ENCODE measurements around the gene ZFHX3.

Gene ZFHX3

GRCh38 chr16:72894293-72895151, 153.4 kb downstream of the ZFHX3 start:
- DNase-seq = no peak

- no peak for DNase-seq
These were observed 156.4 kb downstream of the ZFHX3 start for GRCh38 chr16:72891291-72892227.

- no peak for DNase-seq
These were observed 157.3 kb downstream of the ZFHX3 start for GRCh38 chr16:72890587-72890986.

GRCh38 chr16:72889616-72890582, 158.0 kb downstream of the ZFHX3 start:
- no peak for DNase-seq

GRCh38 chr16:72887537-72887936, 160.4 kb downstream of the ZFHX3 start:
- no peak for DNase-seq

GRCh38 chr16:72886346-72886974, 161.5 kb downstream of the ZFHX3 start:
- DNase-seq = no peak

GRCh38 chr16:72884573-72884972, 163.4 kb downstream of the ZFHX3 start:
- DNase-seq = no peak

GRCh38 chr16:72884037-72884436, 163.9 kb downstream of the ZFHX3 start:
- no peak for DNase-seq

GRCh38 chr16:72879846-72880245, 168.1 kb downstream of the ZFHX3 start:
- DNase-seq = no peak

- DNase-seq = no peak
These were observed 169.3 kb downstream of the ZFHX3 start for GRCh38 chr16:72878301-72879269.

GRCh38 chr16:72877374-72878028, 170.4 kb downstream of the ZFHX3 start:
- no peak for DNase-seq

- no peak for DNase-seq
These were observed 171.0 kb downstream of the ZFHX3 start for GRCh38 chr16:72876981-72877373.

GRCh38 chr16:72876221-72876620, 171.7 kb downstream of the ZFHX3 start:
- peak in 1 of 5 experiments; percentile 19 for DNase-seq

GRCh38 chr16:72875291-72876031, 172.5 kb downstream of the ZFHX3 start:
- no peak for DNase-seq

GRCh38 chr16:72873853-72874252, 174.1 kb downstream of the ZFHX3 start:
- no peak for DNase-seq

- DNase-seq = no peak
These were observed 174.9 kb downstream of the ZFHX3 start for GRCh38 chr16:72873044-72873443.

- no peak for DNase-seq
These were observed 182.1 kb downstream of the ZFHX3 start for GRCh38 chr16:72865835-72866234.

- DNase-seq = no peak
These were observed 182.7 kb downstream of the ZFHX3 start for GRCh38 chr16:72865258-72865657.

GRCh38 chr16:72864130-72864833, 183.6 kb downstream of the ZFHX3 start:
- DNase-seq = no peak
